Measurements from ENCODE around the gene OBI1. TPM values are rescaled to one million over a fixed set of nuclear protein-coding genes. Genes with fewer than 3 reads are reported as not detected.

The OBI1 gene
- total RNA-seq, 1 donor from 2014 or later: 11.8 TPM

GRCh38 chr13:78686461-78686860, 27.5 kb upstream of the OBI1 start:
- intact Hi-C loops (cut with DNase I): no loop called here
- Histone ChIP-seq H3K9me3 (no peaks in the 10 kb centered on the region), H3K27me3 (no peaks in the 10 kb centered on the region), H3K4me1 (no peaks in the 10 kb centered on the region), H3K4me3 (no peak overlapping the region), H3K27ac (no peak overlapping the region), H3K36me3 (no peaks in the 10 kb centered on the region)
- no peak for DNase-seq (ENCODE audit: extremely low spot score in 2 of 2)
- TF ChIP-seq POLR2AphosphoS5 (IDR thresholded peaks at IDR 0.05; ENCODE audit: insufficient read depth in 1 of 2, low read depth in 1 of 2): no peak
- no peak for TF ChIP-seq POLR2A (IDR thresholded peaks at IDR 0.05)
- TF ChIP-seq CTCF (IDR thresholded peaks at IDR 0.05): no peak

GRCh38 chr13:78680576-78681350, 21.8 kb upstream of the OBI1 start:
- Histone ChIP-seq H3K9me3 (no peaks in the 10 kb centered on the region), H3K4me3 (no peak overlapping the region), H3K27ac (no peak overlapping the region), H3K4me1 (no peaks in the 10 kb centered on the region), H3K36me3 (no peaks in the 10 kb centered on the region), H3K27me3 (no peaks in the 10 kb centered on the region)
- TF ChIP-seq POLR2A (IDR thresholded peaks at IDR 0.05): no peak
- no peak for TF ChIP-seq CTCF (IDR thresholded peaks at IDR 0.05)
- TF ChIP-seq POLR2AphosphoS5 (IDR thresholded peaks at IDR 0.05; ENCODE audit: insufficient read depth in 1 of 2, low read depth in 1 of 2): no peak
- intact Hi-C loops (cut with DNase I): no loop called here
- no peak for DNase-seq (ENCODE audit: extremely low spot score in 2 of 2)

- TF ChIP-seq POLR2A (IDR thresholded peaks at IDR 0.05): no peak
- no peak for TF ChIP-seq CTCF (IDR thresholded peaks at IDR 0.05)
- intact Hi-C loops (cut with DNase I): no loop called here
Measured at GRCh38 chr13:78680115-78680561, 21.2 kb upstream of the OBI1 start.

GRCh38 chr13:78679329-78679728, 20.4 kb upstream of the OBI1 start:
- H3K9me3 ChIP-seq: no peaks in the 10 kb centered on the region
- H3K4me1 ChIP-seq: no peaks in the 10 kb centered on the region
- H3K27me3 ChIP-seq: no peaks in the 10 kb centered on the region
- H3K36me3 ChIP-seq: no peaks in the 10 kb centered on the region
- no peak overlapping the region for H3K27ac ChIP-seq
- no peak overlapping the region for H3K4me3 ChIP-seq
- DNase-seq (ENCODE audit: extremely low spot score in 2 of 2): no peak
- TF ChIP-seq CTCF (IDR thresholded peaks at IDR 0.05) (no peak), POLR2A (IDR thresholded peaks at IDR 0.05) (no peak), POLR2AphosphoS5 (IDR thresholded peaks at IDR 0.05; ENCODE audit: insufficient read depth in 1 of 2, low read depth in 1 of 2) (no peak)
- intact Hi-C loops (cut with DNase I): no loop called here

More at GRCh38 chr13:78680115-78680561, 21.2 kb upstream of the OBI1 start:
- Histone ChIP-seq H3K27ac (no peak overlapping the region), H3K9me3 (no peaks in the 10 kb centered on the region), H3K4me1 (no peaks in the 10 kb centered on the region), H3K36me3 (no peaks in the 10 kb centered on the region), H3K4me3 (no peak overlapping the region), H3K27me3 (no peaks in the 10 kb centered on the region)
- no peak for DNase-seq (ENCODE audit: extremely low spot score in 2 of 2)

GRCh38 chr13:78675112-78675511, 16.2 kb upstream of the OBI1 start:
- no peaks in the 10 kb centered on the region for H3K9me3 ChIP-seq
- no peak for DNase-seq (ENCODE audit: extremely low spot score in 2 of 2)
- no peak overlapping the region for H3K4me3 ChIP-seq
- TF ChIP-seq CTCF (IDR thresholded peaks at IDR 0.05): no peak
- TF ChIP-seq POLR2AphosphoS5 (IDR thresholded peaks at IDR 0.05; ENCODE audit: insufficient read depth in 1 of 2, low read depth in 1 of 2): no peak
- TF ChIP-seq POLR2A (IDR thresholded peaks at IDR 0.05): no peak
- H3K27ac ChIP-seq: no peak overlapping the region
- H3K4me1 ChIP-seq: no peaks in the 10 kb centered on the region
- H3K36me3 ChIP-seq: no peaks in the 10 kb centered on the region
- intact Hi-C loops (cut with DNase I): no loop called here
- H3K27me3 ChIP-seq: no peaks in the 10 kb centered on the region
